ENCODE measurements around the gene TTLL11. TPM values are rescaled to one million over a fixed set of nuclear protein-coding genes. Genes with fewer than 3 reads are reported as not detected.

TTLL11 gene
- total and polyA plus RNA-seq, 3 experiments from 2014 or later: 4.0 to 6.2 (median 4.5) TPM

GRCh38 chr9:121773286-121773953, 319.7 kb downstream of the TTLL11 start:
- no peaks in the 10 kb centered on the region for H3K27me3 ChIP-seq (ENCODE audit: insufficient read depth, low read length, poor library complexity, severe bottlenecking)
- ChIA-PET CTCF (no interaction called here), POLR2A (no interaction called here)
- Mint-ChIP-seq H3K4me3 (no peak overlapping the region), H3K27ac (peak overlapping the region in 2 of 8 donors; percentile 58 to 84), H3K36me3 (no peaks in the 10 kb centered on the region), H3K27me3 (peaks cover 0 to 2% of the 10 kb centered on the region in 2 donors), H3K4me1 (no peaks in the 10 kb centered on the region), H3K9me3 (no peaks in the 10 kb centered on the region)
- no peak for DNase-seq
- H3K9me3 ChIP-seq (ENCODE audit: low read length): no peaks in the 10 kb centered on the region
- no peak overlapping the region for H3K4me3 ChIP-seq (ENCODE audit: low read length)
- no peaks in the 10 kb centered on the region for H3K36me3 ChIP-seq (ENCODE audit: insufficient read depth, low read length)
- H3K4me1 ChIP-seq (ENCODE audit: insufficient read depth, low read length): no peaks in the 10 kb centered on the region
- H3K27ac ChIP-seq (ENCODE audit: low read depth, low read length): no peak overlapping the region

GRCh38 chr9:121772600-121773285, 320.4 kb downstream of the TTLL11 start:
- Histone ChIP-seq H3K9me3 (ENCODE audit: low read length) (no peaks in the 10 kb centered on the region), H3K36me3 (ENCODE audit: insufficient read depth, low read length) (no peaks in the 10 kb centered on the region), H3K27ac (ENCODE audit: low read depth, low read length) (no peak overlapping the region), H3K27me3 (ENCODE audit: insufficient read depth, low read length, poor library complexity, severe bottlenecking) (no peaks in the 10 kb centered on the region), H3K4me1 (ENCODE audit: insufficient read depth, low read length) (no peaks in the 10 kb centered on the region), H3K4me3 (ENCODE audit: low read length) (no peak overlapping the region)
- Mint-ChIP-seq H3K27ac (no peak overlapping the region), H3K27me3 (peaks cover 0 to 2% of the 10 kb centered on the region in 2 donors), H3K36me3 (no peaks in the 10 kb centered on the region), H3K9me3 (no peaks in the 10 kb centered on the region), H3K4me3 (no peak overlapping the region), H3K4me1 (no peaks in the 10 kb centered on the region)
- no peak for DNase-seq
- ChIA-PET CTCF (no interaction called here), POLR2A (no interaction called here)

Other genes starting within 250 kb of the TTLL11 start
- gene NDUFA8, start 66.5 kb upstream of the TTLL11 start, total RNA-seq: 10 to 100 TPM; 50.7 to 54.6 TPM
- gene NDUFA8, start 66.5 kb upstream of the TTLL11 start, polyA plus RNA-seq: 74.4 TPM
- gene MORN5, start 66.6 kb upstream of the TTLL11 start, total RNA-seq: not detected
- gene MORN5, start 66.6 kb upstream of the TTLL11 start, polyA plus RNA-seq: not detected
- gene LHX6, start 135.6 kb upstream of the TTLL11 start, total RNA-seq: not detected
- not detected for gene LHX6, start 135.6 kb upstream of the TTLL11 start, polyA plus RNA-seq
- gene RBM18, start 171.5 kb upstream of the TTLL11 start, total RNA-seq: 10 to 100 TPM; 36.6 to 37.4 TPM
- gene RBM18, start 171.5 kb upstream of the TTLL11 start, polyA plus RNA-seq: 26.2 TPM
- 10 to 100 TPM; 74.6 to 75.9 TPM for gene MRRF, start 171.6 kb upstream of the TTLL11 start, total RNA-seq
- 18.9 TPM for gene MRRF, start 171.6 kb upstream of the TTLL11 start, polyA plus RNA-seq